Fibroblast of villous mesenchyme (primary cell): Measurements from ENCODE around the gene SMCP. TPM values are rescaled to one million over a fixed set of nuclear protein-coding genes. Genes with fewer than 3 reads are reported as not detected.

ENCODE experiments used
- DNase-seq: peaks from one replicate; pipeline ENCODE4 v3.0.0-alpha.2; 2010; ENCODE audit warnings: low read depth
- H3K4me3 ChIP-seq: 2 replicates; pipeline ENCODE4 v1.5.1; 2011; ENCODE audit warnings: low read depth, mild to moderate bottlenecking, low read length
- total RNA-seq: library from RNA; depleted of rRNA; stranded (reverse); fragments of >200 nt; gene quantifications from 2 replicates; pipeline ENCODE4 v1.2.3, GENCODE V29; 2012
- TF ChIP-seq, protein P1 (sequence below): IDR thresholded peaks from 2 replicates; pipeline ENCODE4 v1.5.1; 2012; ENCODE audit warnings: low read depth, mild to moderate bottlenecking, low read length; ENCODE audit not compliant: insufficient read depth

SMCP gene
- total RNA-seq, 1 donor: not detected

DNA sequence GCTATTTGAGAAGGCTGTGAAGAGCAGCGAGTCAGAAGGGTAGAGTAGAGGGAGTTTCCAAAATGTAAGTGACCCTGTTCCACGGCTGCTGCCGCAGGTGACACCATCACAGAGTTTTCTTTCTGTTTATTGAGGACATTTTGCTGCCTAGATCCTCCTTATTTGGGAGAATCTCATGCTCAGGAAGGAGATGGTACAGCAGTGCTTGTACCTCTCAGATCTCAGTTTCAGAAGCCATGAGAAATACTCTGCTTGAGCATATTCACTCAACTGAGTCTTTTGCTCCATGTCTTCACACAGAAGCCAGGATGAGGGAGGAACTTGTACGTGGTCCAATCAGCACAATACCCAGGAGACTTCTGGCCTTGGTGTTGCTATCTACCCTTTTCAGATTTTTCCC is 16.7 kb upstream of the SMCP start:
- H3K4me3 ChIP-seq: no peak overlapping the region
- TF ChIP-seq, protein P1, sequence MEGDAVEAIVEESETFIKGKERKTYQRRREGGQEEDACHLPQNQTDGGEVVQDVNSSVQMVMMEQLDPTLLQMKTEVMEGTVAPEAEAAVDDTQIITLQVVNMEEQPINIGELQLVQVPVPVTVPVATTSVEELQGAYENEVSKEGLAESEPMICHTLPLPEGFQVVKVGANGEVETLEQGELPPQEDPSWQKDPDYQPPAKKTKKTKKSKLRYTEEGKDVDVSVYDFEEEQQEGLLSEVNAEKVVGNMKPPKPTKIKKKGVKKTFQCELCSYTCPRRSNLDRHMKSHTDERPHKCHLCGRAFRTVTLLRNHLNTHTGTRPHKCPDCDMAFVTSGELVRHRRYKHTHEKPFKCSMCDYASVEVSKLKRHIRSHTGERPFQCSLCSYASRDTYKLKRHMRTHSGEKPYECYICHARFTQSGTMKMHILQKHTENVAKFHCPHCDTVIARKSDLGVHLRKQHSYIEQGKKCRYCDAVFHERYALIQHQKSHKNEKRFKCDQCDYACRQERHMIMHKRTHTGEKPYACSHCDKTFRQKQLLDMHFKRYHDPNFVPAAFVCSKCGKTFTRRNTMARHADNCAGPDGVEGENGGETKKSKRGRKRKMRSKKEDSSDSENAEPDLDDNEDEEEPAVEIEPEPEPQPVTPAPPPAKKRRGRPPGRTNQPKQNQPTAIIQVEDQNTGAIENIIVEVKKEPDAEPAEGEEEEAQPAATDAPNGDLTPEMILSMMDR: no peak
- no peak for DNase-seq

DNA sequence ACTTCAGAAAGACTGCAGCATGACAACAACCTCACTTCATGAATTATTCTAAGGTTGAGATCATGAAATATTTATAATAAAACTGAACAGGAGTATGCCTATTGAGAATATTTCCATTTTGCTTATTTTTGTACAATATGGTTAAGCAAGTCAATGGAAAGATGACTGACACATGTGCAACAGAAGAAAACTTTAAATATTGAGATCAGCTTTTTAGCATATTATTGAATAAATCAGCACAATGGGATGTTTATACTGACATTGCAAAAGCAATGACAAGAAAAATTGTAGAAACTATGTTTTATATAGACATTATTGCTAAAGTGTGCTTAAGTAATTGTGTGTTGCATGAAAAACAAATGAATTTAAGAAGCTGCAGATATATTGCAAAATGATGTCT is 13.7 kb upstream of the SMCP start:
- DNase-seq: no peak
- TF ChIP-seq, protein P1: no peak
- no peak overlapping the region for H3K4me3 ChIP-seq

DNA sequence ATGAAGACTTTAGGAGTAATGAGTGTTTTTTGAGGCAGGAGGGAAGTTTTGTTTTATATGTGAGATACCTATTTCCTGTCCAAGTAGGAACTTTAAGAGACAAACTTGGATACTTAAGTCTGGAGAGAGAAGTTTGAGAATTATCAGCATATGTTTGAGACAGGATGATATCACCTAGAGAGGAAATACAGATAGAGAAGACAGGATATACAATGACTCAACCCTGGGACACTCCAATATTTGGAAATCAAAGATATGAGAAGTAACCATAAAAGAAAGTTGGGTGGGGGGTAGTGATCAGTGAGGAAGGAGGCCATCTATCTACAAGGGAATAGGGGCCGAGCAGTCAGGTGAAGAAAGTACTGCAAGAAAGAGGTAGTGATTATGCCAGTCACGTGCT is 11.8 kb upstream of the SMCP start:
- DNase-seq: no peak
- H3K4me3 ChIP-seq: no peak overlapping the region
- TF ChIP-seq, protein P1: no peak

DNA sequence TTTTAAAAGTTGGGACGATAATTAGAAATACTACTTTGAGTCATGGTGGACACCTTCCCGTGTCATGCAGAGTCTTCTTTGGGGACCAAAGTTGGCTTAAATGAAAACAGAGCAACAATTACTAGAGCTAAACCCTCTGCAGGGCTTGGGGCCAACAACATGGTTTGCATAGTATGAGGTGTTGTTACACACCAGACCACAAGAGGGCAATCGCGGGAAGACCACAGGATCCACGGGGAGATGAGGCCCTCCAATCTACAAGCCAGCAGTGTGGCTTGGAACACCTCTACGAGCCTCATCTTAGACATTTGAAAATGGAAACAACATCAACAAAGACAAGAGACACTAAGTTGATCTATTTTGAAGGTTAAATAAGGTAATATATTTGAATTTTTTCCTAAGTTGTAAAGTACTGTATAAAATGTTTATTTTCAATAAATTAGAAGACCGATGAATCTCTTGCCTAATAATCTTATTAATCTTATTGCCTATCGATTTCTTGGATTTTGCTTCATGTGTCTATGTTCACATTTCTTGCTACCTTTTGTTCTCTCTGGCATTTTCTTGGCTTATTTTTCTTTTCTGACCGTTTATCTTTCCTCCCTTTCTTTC is 8.2 kb upstream of the SMCP start:
- DNase-seq: peak; percentile 47
- TF ChIP-seq, protein P1: peak; percentile 88

DNA sequence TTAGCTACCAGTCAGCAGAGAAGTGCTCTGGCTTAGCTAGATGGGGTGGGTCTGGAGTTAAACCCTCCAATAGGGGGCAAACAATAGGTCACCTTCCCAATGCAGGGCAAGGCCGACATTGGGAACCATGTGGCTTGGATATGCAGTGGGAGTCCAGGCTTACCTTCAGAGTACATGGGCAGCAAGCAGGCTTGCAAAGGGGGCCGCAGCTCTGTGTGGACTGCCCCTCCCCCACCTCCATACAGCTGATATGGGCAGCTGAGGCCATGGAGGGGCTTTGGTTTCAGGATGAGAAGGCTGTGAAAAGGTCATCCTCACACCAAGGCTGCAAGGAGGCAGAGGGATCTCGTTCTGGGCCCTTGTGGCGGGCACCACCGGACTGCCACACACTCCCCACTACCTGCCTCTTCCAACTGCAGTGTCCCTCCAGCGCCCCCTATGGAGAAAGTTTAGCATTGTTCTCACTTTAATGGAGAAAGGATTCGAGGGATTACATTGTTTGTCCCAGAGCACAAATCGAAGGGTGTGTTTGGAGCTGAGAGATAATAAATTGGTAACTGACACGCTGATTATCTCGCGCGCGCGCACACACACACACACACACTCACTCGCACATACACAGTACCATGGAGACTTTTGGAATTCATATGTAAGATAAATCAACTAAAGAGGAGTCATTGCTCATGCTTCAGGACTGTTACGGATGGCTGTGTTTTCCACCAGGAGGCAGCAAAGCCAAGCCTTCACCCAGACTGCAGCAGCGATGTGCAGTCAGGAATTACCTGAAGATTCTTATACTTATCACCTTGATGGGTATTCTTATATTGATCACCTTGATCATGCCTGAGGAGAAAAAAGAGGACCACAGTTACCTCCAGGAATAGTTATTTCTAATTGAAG is 7.0 kb upstream of the SMCP start:
- TF ChIP-seq, protein P1: peak; percentile 27
- no peak overlapping the region for H3K4me3 ChIP-seq
- DNase-seq: no peak

More for the DNA sequence above, 8.2 kb upstream of the SMCP start:
- H3K4me3 ChIP-seq: no peak overlapping the region

DNA sequence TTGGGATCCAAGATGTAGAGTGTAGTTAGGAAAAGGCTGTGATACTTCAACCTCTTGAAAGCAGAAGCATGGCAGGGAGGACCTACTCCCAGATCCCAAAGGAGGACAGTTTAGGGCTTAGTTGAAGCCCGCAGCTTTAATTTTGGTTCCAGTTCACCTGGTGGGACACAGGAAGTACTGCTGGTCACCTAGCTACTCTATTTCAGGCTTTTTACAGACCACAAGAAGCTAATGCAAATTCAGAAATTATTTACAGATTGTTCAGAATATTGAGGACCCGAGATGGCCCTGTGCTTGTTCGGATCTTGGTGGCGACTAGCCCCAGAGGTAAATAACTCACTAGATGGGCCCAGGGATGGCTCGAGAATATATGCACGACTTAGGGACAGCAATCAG is 6.4 kb upstream of the SMCP start:
- TF ChIP-seq, protein P1: no peak

DNA sequence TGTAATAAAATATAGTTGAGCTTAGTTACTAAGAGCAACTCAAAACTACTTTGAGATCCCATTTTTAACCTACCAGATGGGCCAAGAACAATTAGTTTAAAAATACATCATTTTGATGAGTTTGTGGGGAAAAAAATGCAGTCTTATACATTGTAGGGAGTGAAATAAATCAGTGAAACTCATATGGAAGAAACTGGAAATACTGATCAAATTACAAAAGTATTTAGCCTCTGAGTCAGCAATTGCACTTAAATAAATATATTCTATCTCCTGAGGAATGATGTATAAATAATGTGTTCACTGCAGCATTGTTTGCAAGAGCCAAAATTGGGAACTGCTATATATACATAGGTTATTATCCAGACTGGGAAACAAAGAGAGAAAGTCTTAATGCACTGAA is 4.6 kb upstream of the SMCP start:
- TF ChIP-seq, protein P1: no peak
- DNase-seq: no peak
- no peak overlapping the region for H3K4me3 ChIP-seq

More for the DNA sequence above, 6.4 kb upstream of the SMCP start:
- H3K4me3 ChIP-seq: no peak overlapping the region
- no peak for DNase-seq
